UCSD-AML1 (cell line): ENCODE results near the gene STOM.
"Not testable (repeated sequence)": the region's sequence is repeated elsewhere in the genome, so short reads cannot be mapped to it uniquely, and the experiment has no call there.

Source experiments
- DNase-seq: peaks from one replicate; lab custom pipeline; 2025; ENCODE audit not compliant: unreplicated experiment; lab: John Stamatoyannopoulos, UW

Gene STOM, protein sequence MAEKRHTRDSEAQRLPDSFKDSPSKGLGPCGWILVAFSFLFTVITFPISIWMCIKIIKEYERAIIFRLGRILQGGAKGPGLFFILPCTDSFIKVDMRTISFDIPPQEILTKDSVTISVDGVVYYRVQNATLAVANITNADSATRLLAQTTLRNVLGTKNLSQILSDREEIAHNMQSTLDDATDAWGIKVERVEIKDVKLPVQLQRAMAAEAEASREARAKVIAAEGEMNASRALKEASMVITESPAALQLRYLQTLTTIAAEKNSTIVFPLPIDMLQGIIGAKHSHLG

GRCh38 chr9:121369595-121370265, at the start of gene STOM:
Gene STOM, minus strand, starts transcription at chr9:121370250. Its CDS starts 63 bp downstream, at chr9:121370187.
- DNase-seq = no peak

DNA sequence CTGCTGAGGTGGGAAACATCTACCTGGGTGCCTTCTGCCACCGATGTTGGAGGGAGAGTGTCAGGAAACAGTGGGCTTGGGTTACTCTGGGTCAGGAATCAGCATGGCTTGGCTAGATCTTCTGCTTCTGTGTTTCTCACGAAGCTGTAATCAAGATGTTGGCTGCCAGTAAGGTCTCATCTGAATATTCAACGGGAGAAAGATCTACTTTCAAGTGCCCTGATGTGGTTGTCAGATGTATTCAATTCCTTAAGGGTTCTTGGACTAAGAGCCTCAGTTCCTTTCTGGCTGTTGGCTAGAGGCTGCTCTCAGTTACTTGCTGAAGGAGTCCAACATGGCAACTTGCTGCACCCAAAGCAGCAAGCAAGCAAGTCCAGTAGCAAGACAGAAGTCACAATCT, 41.9 kb upstream of the STOM start:
- DNase-seq = no peak

- no peak for DNase-seq
These were observed 35.8 kb upstream of the STOM start for GRCh38 chr9:121405899-121406298.

- DNase-seq = no peak
These were observed 34.9 kb upstream of the STOM start for GRCh38 chr9:121404906-121405305.

- no peak for DNase-seq
These were observed 30.0 kb upstream of the STOM start for GRCh38 chr9:121399883-121400607.

DNA sequence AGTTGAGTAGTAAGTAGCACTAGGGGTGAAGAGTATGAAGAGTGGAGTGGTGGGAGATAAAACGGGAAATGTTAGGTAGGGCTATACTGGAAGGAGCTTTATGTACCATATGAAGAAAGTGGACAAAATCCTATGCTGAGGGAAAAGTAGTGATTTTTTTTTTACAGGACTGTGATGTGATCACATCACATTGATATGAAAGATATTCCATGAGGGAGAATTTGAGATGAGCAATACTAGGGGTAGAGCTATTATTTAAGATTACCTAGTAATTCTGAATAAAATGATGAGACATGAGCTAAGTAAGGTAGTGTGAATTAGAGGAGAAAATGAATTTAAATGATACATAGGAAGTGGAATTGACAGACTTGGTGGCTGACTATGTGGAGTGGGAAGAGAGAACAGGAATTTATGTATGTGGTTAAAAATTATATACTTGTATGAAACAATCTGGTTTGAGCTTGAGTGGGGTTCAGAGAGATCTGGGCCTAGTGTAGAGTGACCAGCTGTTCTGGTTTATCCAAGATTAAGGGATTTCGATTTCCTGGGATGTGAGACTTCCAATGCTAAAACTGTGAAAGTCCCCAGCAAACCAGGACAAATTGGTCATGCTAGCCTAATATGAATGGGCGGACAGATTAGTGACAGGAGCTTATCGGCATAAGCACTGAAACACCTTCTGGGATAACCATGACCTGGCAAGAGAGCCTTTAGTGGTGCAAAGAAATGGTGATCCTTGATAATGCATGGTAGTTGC, 29.3 kb upstream of the STOM start:
- no peak for DNase-seq

- no peak for DNase-seq
These were observed 28.3 kb upstream of the STOM start for GRCh38 chr9:121398374-121398773.

DNA sequence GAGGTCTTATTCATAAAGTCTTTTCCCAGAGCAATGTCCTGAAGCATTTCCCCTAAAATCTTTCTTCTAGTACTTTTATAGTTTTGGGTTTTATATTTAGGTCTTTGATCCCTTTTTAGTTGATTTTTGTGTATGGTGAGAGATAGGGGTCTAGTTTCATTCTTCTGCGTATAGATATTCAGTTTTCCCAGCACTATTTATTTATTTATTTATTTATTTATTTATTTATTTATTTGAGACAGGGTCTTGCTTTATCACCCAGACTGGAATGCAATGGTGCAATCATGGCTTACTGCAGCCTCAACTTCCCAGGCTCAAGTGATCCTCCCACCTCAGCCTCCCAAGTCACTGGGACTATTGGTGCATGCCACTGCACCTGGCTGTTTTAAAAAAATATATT, 27.2 kb upstream of the STOM start:
- not testable (repeated sequence) for DNase-seq

DNA sequence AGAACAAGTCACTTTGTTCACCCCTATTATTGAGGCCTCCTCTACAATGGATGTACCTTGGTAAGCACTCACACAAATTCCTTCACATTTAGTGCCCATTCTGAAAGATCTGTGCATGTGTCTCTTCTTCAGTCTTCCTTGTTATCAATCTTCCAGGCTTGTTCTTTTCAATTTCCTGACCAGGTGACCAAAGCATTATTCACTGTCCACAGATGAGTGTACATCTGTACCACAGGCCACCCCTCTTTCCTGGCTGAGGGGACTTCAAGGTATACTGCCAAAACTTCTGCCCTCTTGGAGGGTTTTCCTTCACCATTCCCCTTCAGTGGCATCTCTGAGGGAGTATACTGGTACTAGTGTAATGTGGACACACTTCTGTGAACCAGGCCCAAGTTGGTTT, 25.5 kb upstream of the STOM start:
- no peak for DNase-seq

- no peak for DNase-seq
These were observed 24.2 kb upstream of the STOM start for GRCh38 chr9:121394292-121394691.

- DNase-seq = peak; percentile 40
These were observed 23.3 kb upstream of the STOM start for GRCh38 chr9:121393318-121393717.

- no peak for DNase-seq
These were observed 20.3 kb upstream of the STOM start for GRCh38 chr9:121390372-121390771.

- DNase-seq = no peak
These were observed 18.3 kb upstream of the STOM start for GRCh38 chr9:121388140-121388905.

DNA sequence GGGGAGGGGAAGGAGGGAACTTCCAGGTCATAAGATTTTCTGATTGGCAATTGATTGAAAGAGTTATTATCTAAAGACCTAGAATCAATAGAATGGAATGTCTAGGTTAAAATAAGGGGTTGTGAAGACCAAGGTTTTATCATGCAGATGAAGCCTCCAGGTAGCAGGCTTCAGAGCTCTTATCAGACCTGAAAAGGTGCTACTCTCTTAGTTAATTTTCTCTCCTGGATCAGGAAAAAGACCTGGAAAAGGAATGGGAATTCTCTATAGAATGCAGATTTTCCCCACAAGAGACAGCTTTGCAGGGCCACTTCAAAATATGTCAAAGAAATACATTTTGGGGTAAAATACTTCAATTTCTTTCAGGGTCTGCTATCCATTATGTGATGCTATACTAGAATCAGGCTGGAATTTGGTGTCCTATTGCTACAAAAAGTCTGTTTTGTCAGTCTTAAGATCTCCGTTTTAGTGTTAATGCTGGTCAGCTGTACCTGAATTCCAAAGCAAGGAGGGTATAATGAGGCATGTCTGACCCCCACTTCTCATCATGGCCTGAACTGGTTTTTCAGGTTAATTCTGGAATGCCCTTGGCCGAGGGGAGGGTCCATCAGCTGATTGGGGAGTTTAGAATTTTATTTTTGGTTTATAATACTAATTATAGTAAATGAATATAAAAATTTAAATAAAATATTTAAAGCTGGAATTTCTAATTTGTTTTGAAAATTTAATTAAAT, 16.6 kb upstream of the STOM start:
- no peak for DNase-seq

GRCh38 chr9:121383715-121384114, 13.7 kb upstream of the STOM start:
- DNase-seq = no peak

DNA sequence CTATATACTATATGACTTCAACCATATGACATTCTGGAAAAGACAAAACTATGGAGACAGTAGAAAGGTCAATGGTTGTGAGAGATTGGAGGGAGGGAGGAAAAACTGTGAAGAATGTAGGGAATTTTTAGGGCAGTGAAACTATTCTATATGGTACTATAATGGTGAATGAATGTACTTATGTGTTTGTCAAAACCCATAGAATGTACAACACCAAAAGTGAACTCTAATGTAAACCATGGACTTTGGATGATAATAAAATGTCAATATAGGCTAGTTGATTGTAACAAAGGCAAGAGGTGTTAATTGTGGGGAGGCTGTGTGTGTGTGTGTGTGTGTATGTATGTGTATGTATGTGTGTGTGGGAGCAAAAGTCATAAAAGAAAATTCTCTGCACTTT, 10.8 kb upstream of the STOM start:
- DNase-seq = no peak

DNA sequence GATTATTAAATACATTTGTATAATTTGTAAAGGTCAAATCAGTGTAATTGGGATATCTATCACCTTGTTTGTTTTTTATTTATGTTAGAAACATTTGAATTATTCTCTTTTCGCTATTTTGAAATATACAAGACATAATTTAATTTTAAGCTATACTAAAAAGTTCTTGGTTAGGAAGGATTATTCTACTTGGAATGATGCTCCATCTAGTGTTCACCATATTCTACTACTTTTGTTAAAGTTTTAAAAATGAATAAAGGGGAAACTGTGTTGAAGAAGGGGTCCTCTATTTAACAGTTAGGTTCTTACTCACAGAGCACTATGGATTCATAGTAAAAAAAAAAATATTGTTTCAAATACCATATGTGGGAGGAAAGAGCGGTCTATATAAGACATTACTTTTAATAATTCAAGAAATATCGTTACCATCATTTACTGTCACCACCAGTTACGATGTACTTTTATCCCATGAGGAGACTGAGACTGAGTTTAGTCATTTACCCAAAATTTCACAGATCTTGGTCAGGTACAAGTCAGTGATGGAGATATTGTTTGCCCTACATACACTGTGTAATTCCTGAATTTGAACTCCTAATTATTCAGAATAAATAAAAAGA, 6.3 kb upstream of the STOM start:
- DNase-seq = no peak

- no peak for DNase-seq
These were observed 3.1 kb upstream of the STOM start for GRCh38 chr9:121373011-121373729.
